SK-N-SH (cell line): ENCODE measurements around the gene QTRT2.

Experiments
- CTCF ChIP-seq: fragments of 200-600 bp; sonication (generic); IDR thresholded peaks from 2 replicates; pipeline ENCODE4 v1.6.1; 2017; ENCODE audit warnings: antibody characterized with exemption, mild to moderate bottlenecking, moderate library complexity
- EP300 ChIP-seq, 2 experiments: IDR thresholded peaks; 2 replicates each; pipeline versions ENCODE4 v1.4.0 to v1.6.1; 2012; ENCODE audit warnings: borderline replicate concordance in 1 of 2, low read depth in 1 of 2, low read length in 1 of 2
- EZH2phosphoT487 ChIP-seq: fragments of 200-600 bp; sonication (generic); IDR thresholded peaks from 2 replicates; pipeline ENCODE4 v1.6.1; 2017; ENCODE audit warnings: low read depth, mixed run types, mild to moderate bottlenecking, antibody characterized with exemption, moderate library complexity, borderline replicate concordance
- POLR2AphosphoS5 ChIP-seq: IDR thresholded peaks from 2 replicates; pipeline ENCODE4 v1.6.1; 2012; ENCODE audit warnings: low read depth, low read length
- REST ChIP-seq: IDR thresholded peaks from 2 replicates; pipeline ENCODE4 v1.6.1; 2012; ENCODE audit warnings: mild to moderate bottlenecking, low read depth, low read length, moderate library complexity
- USF2 ChIP-seq: fragments of 150-350 bp; IDR thresholded peaks from 2 replicates; pipeline ENCODE4 v1.6.1; 2017; ENCODE audit warnings: antibody characterized with exemption, low read length, low read depth, borderline replicate concordance

- TF ChIP-seq CTCF (no peak), REST (no peak), EZH2phosphoT487 (no peak), POLR2AphosphoS5 (no peak), USF2 (no peak), EP300 (IDR thresholded peaks at IDR 0.05; ENCODE audit: borderline replicate concordance in 1 of 2, low read depth in 1 of 2, low read length in 1 of 2) (no peak)
These were observed 21.6 kb upstream of the QTRT2 start for GRCh38 chr3:114034787-114035545.
